Activated CD8-positive, alpha-beta memory T cell treated with anti-CD3 and anti-CD28 coated beads for 24 hours (primary cell): ENCODE results near the gene C8A.

ENCODE experiments used
- DNase-seq: peaks from one replicate; pipeline ENCODE4 v3.0.0-alpha.2; 2020

C8A gene

GRCh38 chr1:56897150-56898004 lies 42.8 kb downstream of the C8A start:
- DNase-seq = no peak

GRCh38 chr1:56898005-56898373 lies 43.4 kb downstream of the C8A start:
- no peak for DNase-seq

GRCh38 chr1:56898879-56899278 lies 44.3 kb downstream of the C8A start:
- no peak for DNase-seq

GRCh38 chr1:56901716-56902115 lies 47.1 kb downstream of the C8A start:
- DNase-seq = no peak

GRCh38 chr1:56903778-56904177 lies 49.2 kb downstream of the C8A start:
- no peak for DNase-seq

GRCh38 chr1:56904663-56905397 lies 50.2 kb downstream of the C8A start:
- DNase-seq = no peak

GRCh38 chr1:56905667-56906066 lies 51.1 kb downstream of the C8A start:
- no peak for DNase-seq

GRCh38 chr1:56908619-56909221 lies 54.1 kb downstream of the C8A start:
- no peak for DNase-seq

- DNase-seq = no peak
Measured at GRCh38 chr1:56910441-56910985, 55.9 kb downstream of the C8A start.

GRCh38 chr1:56911098-56911938 lies 56.7 kb downstream of the C8A start:
- DNase-seq = no peak

- no peak for DNase-seq
Measured at GRCh38 chr1:56912325-56912724, 57.7 kb downstream of the C8A start.

GRCh38 chr1:56915960-56916359 lies 61.4 kb downstream of the C8A start:
- DNase-seq = no peak

GRCh38 chr1:56916630-56917029 lies 62.0 kb downstream of the C8A start:
- no peak for DNase-seq

GRCh38 chr1:56917356-56917755 lies 62.8 kb downstream of the C8A start:
- no peak for DNase-seq

- DNase-seq = no peak
Measured at GRCh38 chr1:56920591-56921001, 66.0 kb downstream of the C8A start.

- no peak for DNase-seq
Measured at GRCh38 chr1:56921479-56921878, 66.9 kb downstream of the C8A start.

GRCh38 chr1:56922070-56922469 lies 67.5 kb downstream of the C8A start:
- no peak for DNase-seq

- DNase-seq = no peak
Measured at GRCh38 chr1:56922507-56922906, 67.9 kb downstream of the C8A start.

GRCh38 chr1:56923201-56923600 lies 68.6 kb downstream of the C8A start:
- no peak for DNase-seq

GRCh38 chr1:56924116-56924515 lies 69.5 kb downstream of the C8A start:
- DNase-seq = no peak

- DNase-seq = no peak
Measured at GRCh38 chr1:56925193-56925592, 70.6 kb downstream of the C8A start.

- DNase-seq = no peak
Measured at GRCh38 chr1:56927171-56927570, 72.6 kb downstream of the C8A start.

GRCh38 chr1:56927986-56928385 lies 73.4 kb downstream of the C8A start:
- no peak for DNase-seq
